GM12878 (cell line): ENCODE data around the gene CRTC1. TPM values are rescaled to one million over a fixed set of nuclear protein-coding genes. Genes with fewer than 3 reads are reported as not detected.

Source experiments
- BACH1 ChIP-seq: fragments of 450-650 bp; IDR thresholded peaks from 2 replicates; pipeline ENCODE4 v1.6.1; 2017; ENCODE audit warnings: mild to moderate bottlenecking, borderline replicate concordance
- CEBPB ChIP-seq, 2 experiments: fragments of 150-350 bp in 1 of 2; IDR thresholded peaks; 2 replicates each; pipeline ENCODE4 v1.6.1; 2012 to 2014; ENCODE audit warnings: low read depth in 2 of 2, low read length in 2 of 2, borderline replicate concordance in 1 of 2, inconsistent platforms in 1 of 2
- CREB1 ChIP-seq: IDR thresholded peaks from 2 replicates; pipeline ENCODE4 v1.6.1; 2012; ENCODE audit warnings: low read depth, mild to moderate bottlenecking, inconsistent platforms
- EZH2 ChIP-seq: IDR thresholded peaks from 2 replicates; pipeline ENCODE4 v1.6.1; 2012; ENCODE audit warnings: low read depth, mild to moderate bottlenecking, control low read depth, inconsistent platforms, low read length, borderline replicate concordance; ENCODE audit not compliant: control insufficient read depth
- HSF1 ChIP-seq: fragments of 150-350 bp; IDR thresholded peaks from 2 replicates; pipeline ENCODE4 v1.6.1; 2014; ENCODE audit warnings: mild to moderate bottlenecking, low read depth, low read length
- IKZF1 ChIP-seq: fragments of 450-650 bp; conservative IDR thresholded peaks from 2 replicates; pipeline ENCODE4 v1.6.1; 2017; ENCODE audit warnings: antibody characterized with exemption, mild to moderate bottlenecking
- IRF3 ChIP-seq: fragments of 450-650 bp; IDR thresholded peaks from 2 replicates; pipeline ENCODE4 v1.6.1; 2014; ENCODE audit warnings: mild to moderate bottlenecking
- KAT2A ChIP-seq: conservative IDR thresholded peaks from 2 replicates; pipeline ENCODE4 v1.6.1; 2011; ENCODE audit warnings: low read depth, low read length; ENCODE audit not compliant: control insufficient read depth
- KDM1A ChIP-seq: fragments of 200-600 bp; sonication (generic); IDR thresholded peaks from 2 replicates; pipeline ENCODE4 v1.6.1; 2016; ENCODE audit warnings: borderline replicate concordance
- MEF2B ChIP-seq: fragments of 450-650 bp; IDR thresholded peaks from 2 replicates; pipeline ENCODE4 v1.6.1; 2018; ENCODE audit warnings: mild to moderate bottlenecking, moderate library complexity; ENCODE audit not compliant: partially characterized antibody, poor library complexity, severe bottlenecking
- MTA3 ChIP-seq: IDR thresholded peaks from 2 replicates; pipeline ENCODE4 v1.6.1; 2012; ENCODE audit warnings: low read length, inconsistent platforms, borderline replicate concordance
- NRF1 ChIP-seq: conservative IDR thresholded peaks from 2 replicates; pipeline ENCODE4 v1.6.1; 2011; ENCODE audit warnings: mild to moderate bottlenecking, low read depth, low read length, improper control_type of control experiment
- PKNOX1 ChIP-seq: fragments of 450-650 bp; IDR thresholded peaks from 2 replicates; pipeline ENCODE4 v1.6.1; 2016; ENCODE audit warnings: mild to moderate bottlenecking
- POLR2AphosphoS2 ChIP-seq: IDR thresholded peaks from 2 replicates; pipeline ENCODE4 v1.6.1; 2011; ENCODE audit warnings: low read depth, mild to moderate bottlenecking, low read length, improper control_type of control experiment, moderate library complexity
- RAD21 ChIP-seq: IDR thresholded peaks from 2 replicates; pipeline ENCODE4 v1.6.1; 2011; ENCODE audit warnings: mild to moderate bottlenecking, low read depth, low read length, moderate library complexity; ENCODE audit not compliant: insufficient read depth
- RELB ChIP-seq: fragments of 450-650 bp; IDR thresholded peaks from 2 replicates; pipeline ENCODE4 v1.6.1; 2017; ENCODE audit warnings: low read depth, mild to moderate bottlenecking, moderate library complexity
- RFX5 ChIP-seq: IDR thresholded peaks from 2 replicates; pipeline ENCODE4 v1.6.1; 2011; ENCODE audit warnings: low read depth, low read length, improper control_type of control experiment
- RUNX3 ChIP-seq: IDR thresholded peaks from 2 replicates; pipeline ENCODE4 v1.6.1; 2012; ENCODE audit warnings: low read length, inconsistent platforms
- SMAD1 ChIP-seq: fragments of 450-650 bp; IDR thresholded peaks from 2 replicates; pipeline ENCODE4 v1.6.1; 2018; ENCODE audit warnings: mild to moderate bottlenecking, low read depth; ENCODE audit not compliant: partially characterized antibody
- SMAD5 ChIP-seq: IDR thresholded peaks from 2 replicates; pipeline ENCODE4 v1.6.1; 2016; ENCODE audit warnings: antibody characterized with exemption, low read depth
- SMC3 ChIP-seq: IDR thresholded peaks from 2 replicates; pipeline ENCODE4 v1.6.1; 2011; ENCODE audit warnings: low read length, improper control_type of control experiment, borderline replicate concordance
- SREBF2 ChIP-seq: IDR thresholded peaks from 2 replicates; pipeline ENCODE4 v1.6.1; 2012; ENCODE audit warnings: mild to moderate bottlenecking, low read length
- TBL1XR1 ChIP-seq: IDR thresholded peaks from 2 replicates; pipeline ENCODE4 v1.6.1; 2012; ENCODE audit warnings: low read depth, low read length, improper control_type of control experiment
- TCF12 ChIP-seq: IDR thresholded peaks from 2 replicates; pipeline ENCODE4 v1.6.1; 2011; ENCODE audit warnings: low read depth, mild to moderate bottlenecking, low read length
- TCF7 ChIP-seq: IDR thresholded peaks from 2 replicates; pipeline ENCODE4 v1.6.1; 2014; ENCODE audit warnings: antibody characterized with exemption, borderline replicate concordance
- WRNIP1 ChIP-seq: IDR thresholded peaks from 2 replicates; pipeline ENCODE4 v1.6.1; 2011; ENCODE audit warnings: low read depth, low read length, improper control_type of control experiment, borderline replicate concordance
- polyA plus RNA-seq, 11 experiments: library from polyadenylated mRNA; depleted of rRNA in 4 of 11; unstranded in 6 of 11; stranded (reverse) in 5 of 11; fragments of >200 nt; fragmentation: Nextera tagmentation in 4 of 11; fragmentation: Illumina TruSeq in 1 of 11; extraction: Ambion mirVana in 4 of 11; extraction: Trizol in 1 of 11; gene quantifications; 1 replicate in 1 of 11; 2 replicates in 10 of 11; pipeline versions ENCODE4 v1.2.1 to v1.2.3, GENCODE V29; 2011 to 2016; ENCODE audit warnings: inconsistent platforms in 2 of 11, missing spikeins in 2 of 11, low read depth in 1 of 11
- total RNA-seq, 4 experiments: library from RNA; depleted of rRNA in 3 of 4; stranded (reverse); fragments of >200 nt in 3 of 4; fragmentation: Illumina TruSeq in 1 of 4; extraction: Trizol in 1 of 4; gene quantifications; 2 replicates each; pipeline versions ENCODE4 v1.2.1 to v1.2.3, GENCODE V29; 2013 to 2021

Gene CRTC1
- total and polyA plus RNA-seq, 10 of the 15 experiments (the other 5 are each of a cell fraction or from before 2014, with no cell fraction given), result 0.02 to 4.6 (median 1.1) TPM; not detected in 1

- TF ChIP-seq MTA3 (no peak), TCF7 (no peak), IRF3 (no peak), TCF12 (peak; percentile 83), MEF2B (no peak), RFX5 (no peak), TBL1XR1 (no peak), CEBPB (IDR thresholded peaks at IDR 0.05; ENCODE audit: borderline replicate concordance in 1 of 2, low read depth in 2 of 2, low read length in 2 of 2) (no peak), RELB (no peak), SMAD1 (no peak), HSF1 (no peak), SREBF2 (no peak), SMAD5 (no peak), NRF1 (no peak), PKNOX1 (no peak), SMC3 (no peak), BACH1 (no peak), EZH2 (no peak), KAT2A (no peak), RAD21 (no peak), KDM1A (no peak), CREB1 (no peak), IKZF1 (peak; percentile 63), POLR2AphosphoS2 (no peak), WRNIP1 (no peak), RUNX3 (peak; percentile 41; the same call in 1 of the 2 replicates)
Measured at GRCh38 chr19:18700501-18701249, 17.2 kb downstream of the CRTC1 start (continued).
